ENCODE data around the gene METTL23.

The METTL23 gene

GRCh38 chr17:76683011-76683755 lies 43.5 kb upstream of the METTL23 start:
- H3K4me3 ChIP-seq (ENCODE audit: low read length) = no peak overlapping the region
- no peak for TF ChIP-seq CTCF (IDR thresholded peaks at IDR 0.05; ENCODE audit: insufficient read depth, low read depth, low read length, missing control alignments)
- DNase-seq (ENCODE audit: low read depth) = no peak

GRCh38 chr17:76683921-76684745 lies 42.5 kb upstream of the METTL23 start:
- DNase-seq (ENCODE audit: low read depth) = no peak
- H3K4me3 ChIP-seq (ENCODE audit: low read length) = no peak overlapping the region
- no peak for TF ChIP-seq CTCF (IDR thresholded peaks at IDR 0.05; ENCODE audit: insufficient read depth, low read depth, low read length, missing control alignments)

GRCh38 chr17:76684756-76685155 lies 41.9 kb upstream of the METTL23 start:
- no peak for TF ChIP-seq CTCF (IDR thresholded peaks at IDR 0.05; ENCODE audit: insufficient read depth, low read depth, low read length, missing control alignments)
- no peak overlapping the region for H3K4me3 ChIP-seq (ENCODE audit: low read length)
- DNase-seq (ENCODE audit: low read depth) = no peak

- DNase-seq (ENCODE audit: low read depth) = no peak
- H3K4me3 ChIP-seq (ENCODE audit: low read length) = no peak overlapping the region
- no peak for TF ChIP-seq CTCF (IDR thresholded peaks at IDR 0.05; ENCODE audit: insufficient read depth, low read depth, low read length, missing control alignments)
These were observed 41.3 kb upstream of the METTL23 start for GRCh38 chr17:76685366-76685765.

GRCh38 chr17:76685846-76686245 lies 40.8 kb upstream of the METTL23 start:
- no peak for DNase-seq (ENCODE audit: low read depth)
- no peak for TF ChIP-seq CTCF (IDR thresholded peaks at IDR 0.05; ENCODE audit: insufficient read depth, low read depth, low read length, missing control alignments)
- H3K4me3 ChIP-seq (ENCODE audit: low read length) = no peak overlapping the region

GRCh38 chr17:76686538-76687297 lies 39.9 kb upstream of the METTL23 start:
- no peak for TF ChIP-seq CTCF (IDR thresholded peaks at IDR 0.05; ENCODE audit: insufficient read depth, low read depth, low read length, missing control alignments)
- H3K4me3 ChIP-seq (ENCODE audit: low read length) = no peak overlapping the region
- no peak for DNase-seq (ENCODE audit: low read depth)

Data from epithelial cell of esophagus (primary cell).